ENCODE measurements around the gene SUPT3H.

SUPT3H gene

DNA sequence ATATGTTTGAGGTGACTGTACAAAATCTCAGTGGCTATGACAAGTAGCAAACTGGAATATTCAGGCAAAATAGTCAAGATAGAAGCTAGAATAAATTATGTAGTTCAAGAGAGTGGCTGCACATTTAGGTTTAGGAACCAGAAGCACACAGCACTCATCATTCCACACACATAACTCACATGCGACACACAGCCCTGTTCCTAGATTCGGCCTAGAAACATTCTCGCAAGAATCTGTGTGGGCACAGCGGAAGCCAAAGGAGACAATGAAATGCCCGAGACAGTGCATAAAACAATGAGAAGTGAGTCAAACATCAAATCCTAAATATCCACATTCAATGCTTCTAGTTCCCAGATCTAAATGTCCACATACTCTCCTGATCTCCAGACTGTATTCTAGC is 9.5 kb upstream of the SUPT3H start:
- DNase-seq, result no peak

DNA sequence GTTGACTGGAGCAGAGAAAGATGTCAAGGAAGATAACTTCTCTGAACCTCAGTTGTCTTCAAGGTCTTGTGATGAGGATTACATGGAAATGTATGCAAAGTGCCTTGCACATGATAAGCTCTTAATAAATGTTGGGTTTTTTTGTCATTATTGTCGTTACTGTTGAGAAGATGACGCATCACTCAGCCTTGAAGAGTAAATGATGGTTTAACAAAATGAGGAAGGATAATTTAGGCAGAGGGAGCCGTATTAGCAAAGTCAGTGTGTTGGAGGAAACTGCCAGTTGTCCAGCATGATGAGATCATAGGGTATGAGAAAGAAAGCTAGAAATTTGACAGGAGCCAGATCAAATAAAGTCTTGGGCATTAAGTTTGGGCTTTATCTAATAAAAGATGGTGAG is 8.8 kb upstream of the SUPT3H start:
- peak; percentile 20 for DNase-seq

DNA sequence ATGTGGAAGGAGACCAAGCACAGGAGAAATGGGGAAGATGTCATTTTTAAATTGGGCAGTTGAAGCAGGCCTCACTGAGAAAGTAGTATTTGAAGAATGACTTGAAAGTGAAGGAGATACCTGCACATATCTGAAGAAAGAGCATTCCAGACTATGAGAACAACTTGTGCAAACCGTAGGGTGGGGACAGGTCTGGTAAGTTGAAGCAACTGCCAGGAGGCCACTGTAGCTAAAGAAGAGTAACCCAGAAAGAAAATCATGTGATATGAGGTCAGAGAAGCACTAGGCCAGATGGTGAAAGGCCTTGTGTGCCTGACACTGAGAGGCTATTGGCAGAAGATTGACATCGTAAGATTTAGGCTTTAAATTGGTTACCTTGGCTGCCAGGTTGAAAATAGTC is 4.7 kb upstream of the SUPT3H start:
- DNase-seq, result no peak

DNA sequence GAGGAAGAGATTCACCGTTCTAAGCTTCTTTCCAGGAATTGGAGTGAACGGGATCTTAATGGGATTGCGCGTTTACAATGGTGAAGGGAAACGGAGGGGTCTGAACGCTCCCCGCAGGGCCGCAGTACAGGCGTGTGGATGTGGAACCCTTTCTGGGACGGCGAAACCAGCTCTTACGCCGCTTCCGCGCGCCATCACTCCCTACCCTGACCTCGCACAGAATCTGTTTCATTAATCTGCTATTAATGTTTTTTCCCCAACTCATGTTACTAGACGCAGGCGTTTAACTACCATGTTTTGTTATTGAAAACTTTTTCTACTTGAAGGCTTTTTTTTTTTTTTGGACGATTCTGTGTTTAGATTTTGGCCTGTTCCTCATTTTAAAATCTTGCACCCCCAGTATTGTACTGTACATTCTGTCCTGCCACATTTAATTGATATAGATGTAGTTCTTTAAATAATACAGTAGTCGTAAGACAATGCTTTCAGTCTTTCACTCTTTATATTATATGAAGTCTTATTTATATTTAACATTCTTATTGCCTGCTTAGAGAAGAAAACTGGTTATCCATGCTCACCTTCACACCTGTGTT is 696 bp upstream of the SUPT3H start:
- DNase-seq, result no peak

DNA sequence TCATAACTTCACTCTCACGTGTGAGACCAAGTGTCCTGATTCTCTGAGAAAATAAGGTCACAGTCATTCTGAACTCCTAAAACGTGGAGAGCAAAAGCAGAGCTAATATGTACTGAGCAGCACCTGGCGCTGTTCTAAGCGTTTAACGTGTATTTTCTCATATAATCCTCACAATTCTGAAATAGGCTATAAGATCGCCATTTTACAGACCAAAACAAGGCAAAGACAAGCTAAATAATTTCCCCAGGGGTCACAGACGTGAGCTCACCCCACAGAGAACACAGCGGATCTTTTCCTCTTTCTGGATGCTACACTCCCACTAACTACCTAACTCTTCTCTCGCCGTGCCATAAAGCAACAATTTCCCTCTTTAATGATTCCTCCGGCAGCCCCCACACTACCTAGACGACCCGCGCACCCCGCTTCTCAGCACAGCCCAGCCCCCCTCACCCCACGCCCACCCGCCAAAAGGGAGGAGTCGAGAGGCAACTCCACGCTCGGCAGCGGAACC is 636 bp downstream of the SUPT3H start:
- peak; percentile 82 for DNase-seq

DNA sequence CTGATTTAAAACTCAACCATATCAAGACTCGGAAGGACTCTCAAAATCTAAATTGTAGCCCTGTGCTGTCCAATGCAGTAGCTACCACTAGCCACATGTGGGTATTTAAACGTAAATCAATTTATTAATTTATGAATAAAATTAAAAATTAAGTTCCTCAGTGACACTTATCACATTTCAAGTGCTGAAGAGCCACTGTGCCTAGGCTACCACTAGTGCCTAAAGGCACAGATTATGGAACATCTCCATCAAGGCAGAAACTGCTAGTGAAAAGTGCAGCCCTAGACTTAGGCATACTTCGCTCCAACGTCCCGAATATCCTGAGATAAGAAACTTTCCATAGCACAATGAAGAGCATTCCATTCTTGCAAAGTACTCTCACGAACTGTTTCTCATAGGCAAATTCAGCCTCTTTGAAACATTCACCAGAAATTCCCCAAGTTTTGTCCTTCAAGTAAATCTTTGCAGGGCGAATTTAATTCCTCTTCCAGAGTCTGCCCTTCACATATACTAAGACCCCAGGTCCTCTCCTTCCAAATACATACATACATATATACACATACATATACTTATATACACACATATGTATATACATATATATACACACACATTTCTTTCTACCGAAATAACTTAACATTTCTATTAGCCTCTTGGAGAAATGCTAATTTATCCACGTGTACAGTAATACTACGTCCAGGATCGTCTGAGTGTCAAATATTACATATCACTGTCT is 1.3 kb downstream of the SUPT3H start:
- peak; percentile 60 for DNase-seq

DNA sequence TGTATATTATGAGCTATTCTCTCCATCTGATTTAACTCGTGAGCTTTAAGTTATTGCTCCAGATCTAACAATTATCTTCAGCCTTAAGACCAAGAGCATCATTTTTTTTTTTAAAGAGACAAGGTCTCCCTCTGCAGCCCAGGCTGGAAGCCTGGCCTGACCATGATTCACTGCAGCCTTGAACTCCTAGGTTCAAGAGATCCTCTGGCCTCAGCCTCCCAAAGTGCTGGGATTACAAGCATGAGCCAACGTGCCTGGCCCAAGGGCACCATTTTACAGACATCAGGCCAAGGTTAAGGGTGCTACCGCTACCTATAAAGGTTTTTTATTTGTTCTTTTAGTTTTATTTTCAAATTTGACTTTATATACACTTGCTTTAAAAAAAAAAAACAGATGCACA is 2.3 kb downstream of the SUPT3H start:
- DNase-seq, result peak; percentile 38

DNA sequence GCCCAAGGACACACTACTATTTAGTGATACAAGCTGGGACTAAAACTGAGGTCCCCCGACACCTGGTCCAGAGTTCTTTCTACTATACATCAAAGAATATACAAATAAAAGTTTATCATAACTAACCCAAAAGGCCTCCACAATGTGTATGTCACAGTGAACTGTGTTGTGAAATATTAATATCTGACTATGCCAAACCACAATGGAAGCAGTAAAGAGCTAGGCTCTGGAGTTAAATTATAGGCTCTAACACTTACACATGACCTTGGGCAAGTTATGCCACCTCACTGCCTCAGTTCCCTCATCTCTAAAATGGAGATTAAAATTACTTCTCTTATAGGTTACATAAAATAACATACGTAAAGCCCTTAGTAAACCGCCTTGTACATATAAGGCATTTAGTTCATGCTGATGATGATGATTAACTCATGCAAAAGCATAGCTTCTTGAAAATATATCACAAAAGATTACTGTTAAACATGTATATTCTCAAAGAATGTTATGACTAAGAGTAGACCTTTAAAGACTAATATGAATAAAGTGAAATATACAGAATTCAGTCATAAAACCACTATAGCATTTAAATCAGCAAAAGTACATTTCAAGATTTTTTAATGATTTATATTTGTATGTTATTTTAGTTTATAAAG is 5.7 kb downstream of the SUPT3H start:
- DNase-seq, result no peak

DNA sequence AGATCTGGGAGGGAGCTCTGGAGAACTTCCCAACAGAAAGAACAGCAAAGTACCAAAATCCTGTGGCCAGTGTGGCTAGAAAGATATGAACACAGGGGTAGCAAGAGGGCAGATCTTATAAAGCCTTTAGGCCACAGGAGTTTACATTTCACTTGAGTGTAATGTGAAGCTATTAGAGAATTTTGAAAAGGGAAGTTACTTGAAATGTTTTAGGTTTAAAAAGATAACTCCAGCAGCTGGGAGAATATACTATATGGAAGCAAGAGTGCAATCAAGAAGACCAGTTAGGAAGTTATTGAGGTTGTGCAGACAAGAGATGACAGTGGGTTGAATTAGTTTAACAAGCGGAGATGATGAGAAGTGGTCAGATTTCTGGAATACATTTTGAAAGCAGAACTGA is 7.9 kb downstream of the SUPT3H start:
- peak; percentile 91 for DNase-seq

DNA sequence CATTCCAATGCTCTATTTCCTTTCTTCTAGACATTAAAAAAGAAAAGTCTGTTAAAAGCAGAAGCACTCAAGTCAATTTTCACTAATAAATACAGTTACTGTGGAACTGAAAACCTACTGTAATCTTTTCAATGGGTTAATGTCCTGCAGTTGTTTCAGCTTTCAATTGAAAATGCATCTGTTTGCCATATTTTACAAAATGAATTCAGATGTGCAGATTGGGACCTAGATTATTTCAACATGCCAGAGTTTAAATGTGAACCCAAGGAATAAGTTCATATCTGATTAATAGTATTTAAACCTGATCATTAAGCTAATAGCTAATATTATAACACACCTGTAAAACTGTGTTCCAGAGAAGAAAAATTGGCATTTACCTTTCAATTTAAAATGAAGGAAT is 9.7 kb downstream of the SUPT3H start:
- no peak for DNase-seq

DNA sequence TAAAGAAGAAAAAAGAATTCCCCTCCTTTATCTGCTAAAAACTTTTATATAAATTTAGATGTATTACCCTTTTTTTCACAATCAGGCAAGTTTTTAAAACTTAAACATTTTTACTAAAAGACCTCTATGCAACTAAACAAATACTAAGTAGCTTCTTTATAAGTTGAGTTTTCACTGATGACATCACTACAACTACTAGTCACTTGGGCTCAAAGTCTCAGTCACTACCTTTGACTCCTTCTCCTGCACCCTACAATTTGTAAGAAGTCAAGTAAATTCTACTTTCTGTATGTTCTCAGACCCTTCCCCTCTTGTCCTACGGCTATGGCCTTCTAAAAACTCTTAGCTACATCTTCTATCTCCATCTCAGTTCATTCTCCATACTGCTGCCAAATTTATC is 11.2 kb downstream of the SUPT3H start:
- DNase-seq, result no peak

DNA sequence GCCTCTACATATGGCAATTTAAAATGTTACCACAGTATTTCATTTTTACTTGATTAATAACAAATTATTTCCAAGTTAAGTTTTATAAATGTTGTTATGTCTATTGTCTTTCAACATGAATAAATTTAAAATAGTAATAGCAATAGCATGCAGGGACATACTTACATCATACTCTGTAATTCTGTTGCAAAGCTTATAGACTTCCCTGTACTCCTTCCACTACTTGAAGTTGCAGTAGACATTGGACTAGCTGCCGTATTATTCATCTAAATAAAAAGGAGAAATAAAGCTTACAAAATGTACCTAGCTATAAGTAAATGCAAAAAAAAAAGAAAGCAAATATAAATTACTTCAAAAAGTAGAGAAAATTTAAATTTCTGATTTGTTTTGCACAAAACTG is 12.7 kb downstream of the SUPT3H start:
- DNase-seq, result no peak

DNA sequence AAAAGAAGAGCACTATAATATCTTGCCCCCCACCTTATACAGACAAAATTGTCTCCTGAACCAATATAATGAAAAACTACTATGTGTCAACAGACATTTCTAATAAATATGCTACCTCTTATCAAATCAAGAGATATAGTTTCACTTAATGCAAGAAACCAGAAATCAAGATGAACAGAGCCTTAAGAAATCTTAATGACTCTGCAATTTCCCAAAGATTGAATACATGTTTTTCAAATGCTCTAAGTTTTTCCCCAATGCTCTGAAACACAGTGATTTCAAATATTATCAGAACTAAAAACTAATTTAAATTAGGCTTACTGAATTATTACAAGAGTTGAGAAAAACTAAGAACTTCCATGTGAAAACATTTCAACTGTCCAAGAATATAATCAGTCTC is 13.3 kb downstream of the SUPT3H start:
- DNase-seq, result no peak

DNA sequence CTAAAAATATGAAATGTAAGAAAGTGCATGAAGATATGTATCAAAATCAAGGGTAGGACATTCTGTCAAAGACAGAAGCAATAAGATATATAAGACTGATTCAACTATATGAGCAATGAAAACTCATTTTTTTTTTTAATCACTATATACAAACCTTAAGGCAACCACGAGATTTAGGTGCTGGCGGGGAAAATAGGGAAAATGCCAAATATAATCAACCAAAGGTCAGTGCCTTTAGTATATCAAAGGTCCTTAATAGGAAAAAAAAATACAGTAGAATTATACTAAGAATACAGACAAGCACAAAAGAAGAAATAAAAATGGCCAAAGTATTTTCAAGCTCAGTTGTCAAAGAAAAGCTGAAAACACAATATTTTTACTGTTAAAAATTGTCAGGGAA is 24.1 kb downstream of the SUPT3H start:
- no peak for DNase-seq

DNA sequence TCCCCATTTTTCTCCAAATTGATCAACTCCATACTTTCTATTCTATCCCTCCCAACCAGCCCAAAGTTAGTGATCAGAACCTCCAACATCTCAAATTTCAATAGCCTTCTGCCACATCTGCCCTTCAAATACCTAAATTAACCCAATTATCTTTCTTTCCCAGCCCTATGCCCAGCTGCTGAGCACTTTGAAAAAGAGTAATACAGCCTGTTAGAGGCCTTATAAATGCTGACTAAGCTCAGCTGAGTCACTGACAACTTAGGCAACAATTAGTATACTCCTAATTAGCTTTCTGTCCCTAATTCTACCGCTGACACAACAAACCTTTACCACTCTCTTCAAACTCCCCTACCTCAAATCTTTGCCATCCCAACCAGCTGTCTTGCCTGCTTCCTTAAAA is 26.1 kb downstream of the SUPT3H start:
- DNase-seq, result peak; percentile 43

DNA sequence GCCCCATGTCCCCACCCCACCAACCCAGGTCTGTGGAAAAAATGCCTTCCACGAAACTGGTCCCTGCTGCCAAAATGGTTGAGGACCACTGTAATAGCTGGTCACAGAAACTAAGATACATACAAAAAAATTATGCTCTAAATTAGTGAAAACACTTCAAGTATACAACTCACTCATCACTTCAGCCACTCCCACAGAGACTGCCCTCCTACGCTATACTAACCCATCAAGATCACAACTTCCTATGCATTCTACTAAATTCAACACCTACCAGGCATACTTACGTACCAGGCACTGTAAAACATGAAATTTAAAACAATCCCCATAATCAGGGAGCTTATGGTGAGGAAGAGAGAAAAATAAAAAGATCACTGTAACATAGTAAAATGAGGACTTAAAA is 26.7 kb downstream of the SUPT3H start:
- no peak for DNase-seq

DNA sequence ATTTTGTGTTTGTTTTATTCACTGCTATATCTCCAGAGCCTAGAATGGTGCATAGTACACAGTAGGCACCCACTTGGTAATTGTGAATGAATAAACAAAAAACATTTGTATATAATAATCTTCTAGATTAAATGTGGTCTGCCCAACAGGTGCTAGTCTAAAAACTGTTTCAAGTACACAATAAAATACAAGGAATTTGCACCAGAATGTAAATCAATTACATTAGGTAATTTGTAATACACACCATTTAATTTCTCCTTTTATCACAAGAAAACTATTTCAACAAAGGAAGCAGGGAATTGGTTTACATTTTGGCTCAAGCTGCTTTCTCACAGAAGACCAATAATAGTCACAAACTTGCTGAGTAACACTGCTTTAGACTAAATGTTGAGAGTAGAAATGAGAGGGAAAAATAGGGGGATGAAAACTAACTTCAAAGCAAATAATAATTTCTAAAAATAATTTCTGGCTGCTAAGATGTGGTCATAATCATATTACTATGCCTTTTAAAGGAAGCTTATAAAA is 27.5 kb downstream of the SUPT3H start:
- no peak for DNase-seq

DNA sequence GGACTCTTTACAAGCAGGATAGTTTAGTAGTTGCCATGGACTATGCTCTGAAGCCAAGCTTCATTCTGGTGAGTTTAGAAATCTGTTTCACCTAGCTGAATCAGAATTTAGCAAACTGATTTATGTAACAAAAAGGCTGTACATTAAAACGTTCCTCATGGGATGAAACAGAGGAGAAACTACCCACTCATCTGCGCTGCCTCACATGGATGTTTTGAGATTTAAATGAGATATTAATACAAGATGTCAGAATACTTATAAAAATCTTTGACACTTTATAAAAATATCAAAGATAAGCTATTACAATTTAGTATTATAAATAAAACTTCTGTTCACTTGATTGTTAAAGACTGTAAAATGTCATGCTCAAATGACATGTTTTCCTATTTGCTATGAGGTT is 32.8 kb downstream of the SUPT3H start:
- DNase-seq, result no peak

DNA sequence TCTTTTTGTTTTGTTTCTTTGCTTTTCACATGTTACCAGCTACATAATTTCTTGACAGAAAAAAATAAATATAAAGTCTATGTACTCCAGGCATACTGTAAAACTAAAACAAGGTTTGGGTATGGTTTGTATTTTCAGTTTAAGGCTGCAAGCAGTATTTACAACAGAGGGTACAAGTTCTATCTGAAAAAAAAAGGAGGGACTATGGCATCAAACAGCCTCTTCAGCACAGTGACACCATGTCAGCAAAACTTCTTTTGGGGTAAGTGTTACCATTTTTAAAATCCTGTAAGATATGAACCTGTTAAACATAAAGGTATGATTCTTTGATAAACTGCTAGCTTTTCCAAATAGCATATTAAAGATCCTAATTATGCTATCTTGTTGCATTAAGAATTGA is 49.2 kb downstream of the SUPT3H start:
- no peak for DNase-seq

DNA sequence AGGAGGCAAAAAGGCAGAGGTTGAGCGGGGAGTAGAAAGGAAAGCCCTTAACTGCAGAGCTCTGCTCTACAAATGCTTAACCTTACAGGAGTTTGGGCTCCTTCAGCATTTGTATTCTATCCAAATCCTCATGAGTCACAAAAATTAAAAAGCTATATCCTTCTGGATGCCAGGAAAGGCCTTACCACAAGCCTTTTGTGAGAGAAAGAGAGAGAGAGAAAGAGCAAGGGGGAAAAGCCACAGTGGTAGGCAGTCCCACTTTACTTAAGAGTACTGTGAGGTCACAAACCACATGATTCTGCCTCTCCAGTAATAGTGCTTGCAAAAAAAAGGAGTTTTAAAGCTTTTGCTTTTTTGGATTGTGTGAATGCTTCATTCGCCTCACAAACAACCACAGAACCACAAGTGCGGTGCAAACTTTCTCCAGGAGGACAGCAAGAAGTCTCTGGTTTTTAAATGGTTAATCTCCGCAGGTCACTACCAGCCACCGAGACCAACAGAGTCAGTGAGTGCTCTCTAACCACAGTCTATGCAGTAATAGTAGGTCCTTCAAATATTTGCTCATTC is 49.7 kb downstream of the SUPT3H start, which contains the start of gene RUNX2:
Gene RUNX2, plus strand, starts transcription at position 375 of the 567 bp plus-strand sequence. CDS start 397 bp downstream, outside the sequence.
- DNase-seq, result peak; percentile 89

DNA sequence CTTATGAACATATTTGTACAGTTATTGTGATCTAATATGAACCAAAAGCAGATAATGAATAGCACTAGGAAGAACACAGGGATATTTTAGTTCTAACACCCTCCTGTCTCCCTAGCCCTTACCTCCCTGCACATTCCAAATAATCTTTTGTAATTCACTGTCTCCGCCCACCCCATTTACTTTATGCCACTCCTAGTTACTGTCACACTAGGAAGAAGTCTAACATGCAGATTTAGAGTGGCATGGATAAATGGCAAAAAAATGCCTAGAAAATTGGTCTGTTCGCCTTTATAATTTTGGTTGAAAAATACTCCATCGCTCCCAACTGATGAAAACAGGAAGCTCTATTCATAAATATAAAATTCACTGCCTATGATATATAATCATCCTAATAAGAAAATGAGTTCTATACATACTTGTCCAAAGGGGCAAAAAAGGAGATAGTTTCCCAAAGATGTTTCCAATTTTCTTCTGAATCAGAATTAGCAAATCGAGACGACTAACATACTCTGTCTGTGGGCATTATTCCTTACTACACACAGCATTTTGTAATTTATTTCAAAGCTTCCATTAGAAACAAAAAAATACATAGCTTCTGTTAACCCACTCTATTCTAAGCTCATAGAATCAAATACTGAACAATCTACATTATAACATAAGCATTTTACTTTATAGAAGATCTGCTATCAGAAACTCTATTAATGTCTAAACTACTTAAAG is 50.9 kb downstream of the SUPT3H start:
- peak; percentile 80 for DNase-seq

DNA sequence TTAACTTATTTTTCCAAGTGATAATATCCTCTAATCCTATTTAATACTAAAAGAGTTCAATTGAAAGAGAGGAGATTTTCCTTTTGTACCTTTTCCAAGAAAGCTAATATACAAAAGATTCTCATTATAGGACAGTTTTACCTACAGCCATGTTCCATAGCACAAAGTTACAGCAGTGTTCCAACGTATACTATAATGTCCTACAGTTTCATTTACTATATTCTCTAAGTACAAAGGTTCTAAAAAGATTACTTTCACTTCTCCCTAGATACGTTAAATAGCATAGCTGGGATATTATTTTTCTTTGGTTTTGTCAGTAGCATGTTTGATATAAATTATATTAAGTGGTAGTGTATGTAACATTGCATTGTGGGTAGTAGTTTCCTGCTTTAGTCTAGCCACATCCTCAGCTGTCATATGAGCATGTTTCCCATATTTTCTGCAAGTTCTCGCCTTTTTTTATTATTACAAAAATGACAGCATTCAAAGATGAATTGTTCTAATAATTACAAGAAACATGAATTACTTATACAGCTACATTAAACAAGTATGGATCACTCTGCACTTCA is 54.0 kb downstream of the SUPT3H start:
- DNase-seq, result peak; percentile 79
